NT2/D1 (cell line): Measurements from ENCODE around the gene GDF10.

Experiments
- DNase-seq: peaks from one replicate; pipeline ENCODE4 v3.0.0-alpha.2; 2011; ENCODE audit warnings: low read depth, low spot score
- H3K27me3 ChIP-seq: 2 replicates; pipeline ENCODE4 v1.6.0; 2011; ENCODE audit warnings: mild to moderate bottlenecking; ENCODE audit not compliant: insufficient read length, insufficient read depth
- H3K36me3 ChIP-seq: 2 replicates; pipeline ENCODE4 v1.6.1; 2011; ENCODE audit warnings: mild to moderate bottlenecking, low read length, mixed read lengths; ENCODE audit not compliant: insufficient read depth, insufficient read length
- H3K4me1 ChIP-seq: 2 replicates; pipeline ENCODE4 v1.5.1; 2011; ENCODE audit not compliant: insufficient read depth, insufficient read length
- H3K4me3 ChIP-seq: 2 replicates; pipeline ENCODE4 v1.5.1; 2011; ENCODE audit warnings: low read depth; ENCODE audit not compliant: insufficient read length
- H3K9ac ChIP-seq: 2 replicates; pipeline ENCODE4 v1.6.0; 2011; ENCODE audit warnings: low read depth; ENCODE audit not compliant: insufficient read length
- H3K9me3 ChIP-seq: 2 replicates; pipeline ENCODE4 v1.5.1; 2011; ENCODE audit warnings: mild to moderate bottlenecking, low read length; ENCODE audit not compliant: insufficient read depth
- SUZ12 ChIP-seq: IDR thresholded peaks from 2 replicates; pipeline ENCODE4 v1.6.1; 2011; ENCODE audit not compliant: insufficient read length, insufficient read depth; ENCODE audit errors: extremely low read depth
- YY1 ChIP-seq: IDR thresholded peaks from 2 replicates; pipeline ENCODE4 v1.6.1; 2011; ENCODE audit not compliant: insufficient read length, insufficient read depth
- ZNF274 ChIP-seq: IDR thresholded peaks from 2 replicates; pipeline ENCODE4 v1.6.1; 2011; ENCODE audit warnings: mild to moderate bottlenecking, low read depth, low read length

Gene GDF10

DNA sequence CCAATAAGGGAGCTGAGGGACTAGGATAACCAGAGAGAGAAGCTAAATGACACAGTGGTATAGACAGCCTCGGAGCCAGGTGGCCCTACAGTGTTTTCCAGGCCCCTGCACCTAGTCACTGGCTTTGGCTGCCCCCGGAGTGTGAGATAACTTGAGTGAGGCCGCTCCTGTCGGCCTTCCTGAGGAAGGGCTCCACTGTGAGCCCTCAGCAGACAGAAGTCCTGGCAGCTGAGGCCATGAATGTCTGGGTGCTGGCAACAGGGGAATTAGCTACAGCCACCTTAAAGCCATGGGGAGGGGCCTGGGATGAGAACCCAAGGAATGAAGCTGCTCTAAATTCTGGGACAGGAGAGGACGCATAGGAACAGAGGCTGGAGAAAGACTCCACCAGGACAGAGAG, 4.6 kb upstream of the GDF10 start:
- H3K36me3 ChIP-seq: no peaks in the 10 kb centered on the region
- H3K4me3 ChIP-seq: no peak overlapping the region
- no peaks in the 10 kb centered on the region for H3K9me3 ChIP-seq
- H3K27me3 ChIP-seq: peaks cover 19% of the 10 kb centered on the region
- peaks cover 2% of the 10 kb centered on the region for H3K4me1 ChIP-seq
- TF ChIP-seq YY1 (no peak), ZNF274 (no peak), SUZ12 (no peak)
- no peak for DNase-seq
- H3K9ac ChIP-seq: no peak overlapping the region

DNA sequence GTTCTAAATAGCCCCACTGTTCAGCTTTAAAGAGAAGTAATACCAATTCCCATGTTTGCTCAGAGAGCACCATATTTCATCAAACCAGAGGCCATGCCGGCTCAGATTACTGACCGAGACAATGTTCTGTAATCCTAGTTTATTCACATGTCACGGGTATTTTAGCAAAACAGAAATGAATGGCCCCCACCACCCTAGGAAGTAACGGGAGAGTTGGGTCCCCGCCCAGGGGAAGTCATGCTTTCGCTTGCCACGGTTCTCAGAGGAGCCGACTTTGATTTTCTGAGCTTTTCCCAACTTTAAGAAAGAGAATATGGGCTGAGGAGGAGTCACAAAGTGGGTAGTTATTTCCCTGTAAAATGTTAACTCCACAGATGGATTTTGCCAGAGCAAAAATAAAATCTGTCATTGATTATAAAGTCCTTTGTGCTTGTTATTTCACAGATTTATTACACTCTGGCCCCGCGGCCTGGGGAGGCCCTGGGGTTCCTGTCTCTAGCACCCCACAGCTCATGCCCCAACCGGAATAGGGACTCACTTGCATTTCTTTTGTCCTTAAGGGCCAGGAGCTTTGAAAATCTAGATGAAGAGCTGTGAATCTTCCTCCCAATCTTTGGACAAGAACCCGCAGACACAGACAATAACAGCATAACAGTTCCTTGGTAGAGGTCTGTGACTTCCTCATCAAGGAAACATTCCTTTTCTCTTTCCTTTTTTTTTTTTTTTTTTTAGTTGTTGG, 3.7 kb upstream of the GDF10 start:
- TF ChIP-seq YY1: no peak
- no peak for TF ChIP-seq SUZ12
- no peak for TF ChIP-seq ZNF274
- Histone ChIP-seq H3K9me3 (no peaks in the 10 kb centered on the region), H3K27me3 (peaks cover 29% of the 10 kb centered on the region), H3K36me3 (no peaks in the 10 kb centered on the region), H3K4me3 (no peak overlapping the region), H3K4me1 (peaks cover 2% of the 10 kb centered on the region), H3K9ac (no peak overlapping the region)
- DNase-seq: no peak

DNA sequence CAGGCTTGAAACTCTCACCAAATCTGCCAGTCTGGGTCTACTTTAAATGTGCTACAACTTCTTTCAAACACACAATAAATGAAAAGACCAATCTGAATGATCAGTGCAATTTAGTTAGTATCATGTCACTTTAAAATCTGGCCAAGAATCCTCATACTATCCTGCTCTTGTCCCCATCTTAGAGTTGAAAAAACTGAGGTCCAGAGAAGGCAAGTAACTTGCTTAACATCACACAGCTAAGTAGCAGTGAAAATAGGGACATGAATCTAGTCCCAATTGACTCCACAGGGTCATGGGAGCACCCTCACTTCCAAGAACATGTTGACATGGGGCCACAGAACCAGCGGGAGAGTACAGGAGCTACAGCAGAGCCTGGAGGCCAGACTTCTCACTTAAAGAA, 3.1 kb upstream of the GDF10 start:
- TF ChIP-seq ZNF274 (no peak), SUZ12 (no peak), YY1 (no peak)
- peaks cover 2% of the 10 kb centered on the region for H3K4me1 ChIP-seq
- H3K36me3 ChIP-seq: no peaks in the 10 kb centered on the region
- H3K9ac ChIP-seq: no peak overlapping the region
- H3K4me3 ChIP-seq: no peak overlapping the region
- H3K27me3 ChIP-seq: peaks cover 35% of the 10 kb centered on the region
- H3K9me3 ChIP-seq: no peaks in the 10 kb centered on the region
- DNase-seq: no peak

DNA sequence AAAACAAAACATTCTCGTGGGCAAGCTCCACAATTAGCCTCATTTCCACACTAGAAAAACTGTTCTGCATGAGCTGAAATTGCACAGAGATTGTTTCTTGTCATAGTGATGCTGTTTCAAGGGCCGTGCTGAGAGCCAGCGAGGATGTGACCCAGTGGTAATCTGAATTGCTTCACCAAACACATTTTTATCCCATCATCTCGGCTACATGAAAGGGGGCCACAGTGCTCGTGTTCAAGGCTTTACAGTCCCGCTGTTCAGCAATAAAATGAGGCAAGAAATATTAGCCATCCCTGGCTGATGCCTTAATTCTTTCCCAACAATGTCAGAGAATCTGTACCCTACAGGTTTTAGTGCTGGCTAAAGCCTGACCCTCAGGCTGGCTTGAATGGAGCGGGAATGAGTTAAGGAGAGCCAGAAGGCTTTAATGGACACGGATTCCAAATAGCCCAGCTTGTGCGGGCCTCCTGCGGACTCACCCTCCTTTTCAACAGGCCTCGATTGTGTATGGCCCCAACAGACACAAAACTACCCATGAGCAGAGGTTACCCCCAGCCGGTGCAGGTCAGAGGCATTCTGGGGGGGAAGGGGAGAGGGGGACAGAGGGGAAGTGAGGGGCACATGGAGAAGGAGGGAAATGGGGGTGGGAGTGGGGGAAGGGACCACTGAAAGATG, 2.0 kb upstream of the GDF10 start:
- H3K4me1 ChIP-seq: peaks cover 2% of the 10 kb centered on the region
- no peak for DNase-seq
- H3K36me3 ChIP-seq: no peaks in the 10 kb centered on the region
- no peaks in the 10 kb centered on the region for H3K9me3 ChIP-seq
- H3K27me3 ChIP-seq: peaks cover 44% of the 10 kb centered on the region
- no peak for TF ChIP-seq ZNF274
- TF ChIP-seq SUZ12: no peak
- no peak for TF ChIP-seq YY1
- H3K4me3 ChIP-seq: no peak overlapping the region
- H3K9ac ChIP-seq: no peak overlapping the region

- no peak for TF ChIP-seq ZNF274
- TF ChIP-seq YY1: no peak
- no peak for TF ChIP-seq SUZ12
Observed at GRCh38 chr10:47298715-47299114, 1.3 kb upstream of the GDF10 start.

DNA sequence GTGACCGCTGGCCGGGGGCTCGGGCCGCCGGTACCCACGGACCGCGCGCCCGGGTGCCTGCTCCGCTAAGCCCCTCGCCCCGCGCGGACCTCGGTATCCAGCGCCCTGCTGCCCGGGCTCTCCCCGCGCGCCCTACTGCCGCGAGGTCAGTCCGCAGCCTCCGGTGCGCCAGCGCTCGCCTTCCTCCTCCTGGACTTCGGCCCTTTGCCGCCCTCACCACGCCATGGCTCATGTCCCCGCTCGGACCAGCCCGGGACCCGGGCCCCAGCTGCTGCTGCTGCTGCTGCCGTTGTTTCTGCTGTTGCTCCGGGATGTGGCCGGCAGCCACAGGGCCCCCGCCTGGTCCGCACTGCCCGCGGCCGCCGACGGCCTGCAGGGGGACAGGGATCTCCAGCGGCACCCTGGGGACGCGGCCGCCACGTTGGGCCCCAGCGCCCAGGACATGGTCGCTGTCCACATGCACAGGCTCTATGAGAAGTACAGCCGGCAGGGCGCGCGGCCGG, 483 bp downstream of the GDF10 start:
- peaks cover 5% of the 10 kb centered on the region for H3K4me1 ChIP-seq
- H3K4me3 ChIP-seq: peak overlapping the region; percentile 49
- DNase-seq: no peak
- no peak for TF ChIP-seq SUZ12
- no peak for TF ChIP-seq YY1
- no peak for TF ChIP-seq ZNF274
- H3K27me3 ChIP-seq: peaks cover 47% of the 10 kb centered on the region
- no peaks in the 10 kb centered on the region for H3K9me3 ChIP-seq
- no peaks in the 10 kb centered on the region for H3K36me3 ChIP-seq
- peak overlapping the region; percentile 64 for H3K9ac ChIP-seq

More at GRCh38 chr10:47298715-47299114, 1.3 kb upstream of the GDF10 start:
- Histone ChIP-seq H3K9ac (no peak overlapping the region), H3K9me3 (no peaks in the 10 kb centered on the region), H3K36me3 (no peaks in the 10 kb centered on the region), H3K4me3 (no peak overlapping the region), H3K27me3 (peaks cover 47% of the 10 kb centered on the region), H3K4me1 (peaks cover 2% of the 10 kb centered on the region)
- DNase-seq: no peak

GRCh38 chr10:47301833-47302232, 1.8 kb downstream of the GDF10 start:
- Histone ChIP-seq H3K9me3 (no peaks in the 10 kb centered on the region), H3K4me3 (no peak overlapping the region), H3K9ac (no peak overlapping the region), H3K4me1 (peaks cover 5% of the 10 kb centered on the region), H3K27me3 (peaks cover 47% of the 10 kb centered on the region), H3K36me3 (no peaks in the 10 kb centered on the region)
- DNase-seq: no peak
- TF ChIP-seq SUZ12 (no peak), YY1 (no peak), ZNF274 (no peak)
